ENCODE results near the gene TMEM235. TPM values are rescaled to one million over a fixed set of nuclear protein-coding genes. Genes with fewer than 3 reads are reported as not detected.

Gene TMEM235
- total RNA-seq, 2 donors from 2014 or later = 0.33 TPM; not detected in 1

DNA sequence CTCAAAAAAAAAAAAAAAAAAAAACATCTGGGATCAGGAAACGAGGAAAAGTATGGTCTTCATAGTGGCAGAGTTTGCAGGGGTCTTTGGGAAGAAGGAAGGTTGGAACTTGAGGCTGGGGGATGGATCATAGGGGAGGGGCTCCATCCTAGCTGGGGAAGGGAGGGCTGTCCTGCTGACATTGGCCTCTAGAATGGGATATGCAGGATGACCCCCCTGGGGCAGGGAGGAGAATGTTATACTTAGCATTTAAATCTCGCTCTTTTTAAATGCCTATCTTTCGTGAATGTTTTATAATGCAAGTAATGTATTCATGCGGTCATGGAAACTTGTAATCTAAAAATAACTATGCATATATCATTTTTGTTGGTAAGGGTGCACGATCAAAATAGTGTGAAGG is 33.2 kb downstream of the TMEM235 start:
- no peak for DNase-seq

DNA sequence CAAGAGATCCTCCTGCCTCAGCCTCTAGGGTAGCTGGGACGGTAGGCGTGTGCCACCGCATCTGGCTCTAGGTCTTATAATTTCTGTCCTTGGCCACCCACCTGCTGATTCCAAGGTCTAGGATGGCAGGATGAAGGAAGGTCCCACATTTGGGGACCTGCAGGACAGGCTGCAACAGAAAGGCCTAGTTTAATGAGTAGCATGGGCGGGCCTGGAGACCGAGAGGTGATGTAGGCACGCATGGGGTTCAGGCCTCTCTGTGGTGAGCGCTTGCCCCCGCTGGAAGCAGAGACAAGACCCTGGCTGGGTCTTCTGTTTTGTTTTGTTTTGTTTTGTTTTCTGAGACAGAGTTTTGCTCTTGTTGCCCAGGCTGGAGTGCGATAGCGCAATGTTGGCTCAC is 33.7 kb downstream of the TMEM235 start:
- Histone ChIP-seq H3K27me3 (ENCODE audit: control insufficient read depth, insufficient read depth, low read length, poor library complexity, severe bottlenecking) (no peaks in the 10 kb centered on the region), H3K27ac (ENCODE audit: low read depth, low read length) (no peak overlapping the region), H3K9me3 (ENCODE audit: control insufficient read depth, low read length) (no peaks in the 10 kb centered on the region), H3K4me1 (ENCODE audit: control insufficient read depth, insufficient read depth, low read length) (peaks cover 26% of the 10 kb centered on the region), H3K36me3 (ENCODE audit: control insufficient read depth, insufficient read depth, low read length) (no peaks in the 10 kb centered on the region), H3K9ac (ENCODE audit: extremely low read depth, low read length, poor library complexity, severe bottlenecking) (no peak overlapping the region), H3K4me3 (ENCODE audit: low read length) (no peak overlapping the region)
- 88 to 96% methylated on average over 4 to 10 of the region's 10 CpGs for WGBS, 2 experiments (ENCODE audit: insufficient coverage in 1 of 2, insufficient read length in 1 of 2)
- no peak for DNase-seq
- no peaks in the 10 kb centered on the region for H3K36me3 Mint-ChIP-seq (ENCODE audit: low read depth)
- no peak overlapping the region for H3K27ac Mint-ChIP-seq
- H3K9me3 Mint-ChIP-seq = no peaks in the 10 kb centered on the region
- TF ChIP-seq, protein P1, sequence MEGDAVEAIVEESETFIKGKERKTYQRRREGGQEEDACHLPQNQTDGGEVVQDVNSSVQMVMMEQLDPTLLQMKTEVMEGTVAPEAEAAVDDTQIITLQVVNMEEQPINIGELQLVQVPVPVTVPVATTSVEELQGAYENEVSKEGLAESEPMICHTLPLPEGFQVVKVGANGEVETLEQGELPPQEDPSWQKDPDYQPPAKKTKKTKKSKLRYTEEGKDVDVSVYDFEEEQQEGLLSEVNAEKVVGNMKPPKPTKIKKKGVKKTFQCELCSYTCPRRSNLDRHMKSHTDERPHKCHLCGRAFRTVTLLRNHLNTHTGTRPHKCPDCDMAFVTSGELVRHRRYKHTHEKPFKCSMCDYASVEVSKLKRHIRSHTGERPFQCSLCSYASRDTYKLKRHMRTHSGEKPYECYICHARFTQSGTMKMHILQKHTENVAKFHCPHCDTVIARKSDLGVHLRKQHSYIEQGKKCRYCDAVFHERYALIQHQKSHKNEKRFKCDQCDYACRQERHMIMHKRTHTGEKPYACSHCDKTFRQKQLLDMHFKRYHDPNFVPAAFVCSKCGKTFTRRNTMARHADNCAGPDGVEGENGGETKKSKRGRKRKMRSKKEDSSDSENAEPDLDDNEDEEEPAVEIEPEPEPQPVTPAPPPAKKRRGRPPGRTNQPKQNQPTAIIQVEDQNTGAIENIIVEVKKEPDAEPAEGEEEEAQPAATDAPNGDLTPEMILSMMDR (conservative IDR thresholded peaks at IDR 0.05) = no peak
- no peak overlapping the region for H3K4me3 Mint-ChIP-seq
- no peaks in the 10 kb centered on the region for H3K27me3 Mint-ChIP-seq (ENCODE audit: insufficient read depth)
- peaks cover 39% of the 10 kb centered on the region for H3K4me1 Mint-ChIP-seq

More for the DNA sequence above, 33.2 kb downstream of the TMEM235 start:
- Mint-ChIP-seq H3K9me3 (no peaks in the 10 kb centered on the region), H3K4me1 (peaks cover 38% of the 10 kb centered on the region), H3K36me3 (ENCODE audit: low read depth) (no peaks in the 10 kb centered on the region), H3K27ac (no peak overlapping the region), H3K4me3 (no peak overlapping the region), H3K27me3 (ENCODE audit: insufficient read depth) (no peaks in the 10 kb centered on the region)
- TF ChIP-seq, protein P1 (conservative IDR thresholded peaks at IDR 0.05) = no peak
- Histone ChIP-seq H3K9me3 (ENCODE audit: control insufficient read depth, low read length) (no peaks in the 10 kb centered on the region), H3K9ac (ENCODE audit: extremely low read depth, low read length, poor library complexity, severe bottlenecking) (no peak overlapping the region), H3K27me3 (ENCODE audit: control insufficient read depth, insufficient read depth, low read length, poor library complexity, severe bottlenecking) (no peaks in the 10 kb centered on the region), H3K4me1 (ENCODE audit: control insufficient read depth, insufficient read depth, low read length) (peaks cover 22% of the 10 kb centered on the region), H3K36me3 (ENCODE audit: control insufficient read depth, insufficient read depth, low read length) (no peaks in the 10 kb centered on the region), H3K27ac (ENCODE audit: low read depth, low read length) (no peak overlapping the region), H3K4me3 (ENCODE audit: low read length) (no peak overlapping the region)
- 87 to 100% methylated on average over 2 to 3 of the region's 5 CpGs for WGBS, 2 experiments (ENCODE audit: insufficient coverage in 1 of 2, insufficient read length in 1 of 2)

DNA sequence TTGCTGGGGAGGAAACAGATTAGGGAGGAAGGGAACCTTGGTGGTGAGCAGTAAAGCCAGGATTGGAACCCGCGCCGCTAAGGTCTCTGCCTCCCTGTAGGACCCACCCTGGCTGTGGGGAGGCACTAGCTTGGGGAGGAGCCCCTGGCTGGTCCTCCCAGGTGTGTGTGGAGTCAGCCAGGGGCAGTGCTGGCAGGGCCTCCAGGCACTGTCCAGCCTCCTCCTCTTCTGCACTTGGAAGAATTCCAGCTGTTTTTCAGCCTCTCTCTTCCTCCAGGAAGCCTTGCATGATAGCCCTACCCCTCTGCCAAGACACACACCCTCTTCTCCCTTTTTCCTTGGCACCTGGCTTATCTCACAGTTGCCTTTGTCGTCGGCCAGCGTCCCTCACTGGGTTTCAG is 34.8 kb downstream of the TMEM235 start:
- H3K27me3 Mint-ChIP-seq (ENCODE audit: insufficient read depth) = no peaks in the 10 kb centered on the region

More for the DNA sequence above, 34.8 kb downstream of the TMEM235 start:
- peaks cover 45% of the 10 kb centered on the region for H3K4me1 Mint-ChIP-seq
- Histone ChIP-seq H3K9ac (ENCODE audit: extremely low read depth, low read length, poor library complexity, severe bottlenecking) (no peak overlapping the region), H3K4me1 (ENCODE audit: control insufficient read depth, insufficient read depth, low read length) (peaks cover 31% of the 10 kb centered on the region), H3K27ac (ENCODE audit: low read depth, low read length) (no peak overlapping the region), H3K9me3 (ENCODE audit: control insufficient read depth, low read length) (no peaks in the 10 kb centered on the region), H3K36me3 (ENCODE audit: control insufficient read depth, insufficient read depth, low read length) (no peaks in the 10 kb centered on the region), H3K27me3 (ENCODE audit: control insufficient read depth, insufficient read depth, low read length, poor library complexity, severe bottlenecking) (no peaks in the 10 kb centered on the region), H3K4me3 (ENCODE audit: low read length) (no peak overlapping the region)
- H3K27ac Mint-ChIP-seq = peak overlapping the region; percentile 10
- no peaks in the 10 kb centered on the region for H3K36me3 Mint-ChIP-seq (ENCODE audit: low read depth)
- no peak overlapping the region for H3K4me3 Mint-ChIP-seq
- H3K9me3 Mint-ChIP-seq = no peaks in the 10 kb centered on the region
- 61 to 86% methylated on average over 2 to 6 of the region's 6 CpGs for WGBS, 2 experiments (ENCODE audit: insufficient coverage in 1 of 2, insufficient read length in 1 of 2)
- TF ChIP-seq, protein P1 (conservative IDR thresholded peaks at IDR 0.05) = no peak
- DNase-seq = no peak

All from endodermal cell (in vitro differentiated cells).